ENCODE results near the gene CISD2.

DNA sequence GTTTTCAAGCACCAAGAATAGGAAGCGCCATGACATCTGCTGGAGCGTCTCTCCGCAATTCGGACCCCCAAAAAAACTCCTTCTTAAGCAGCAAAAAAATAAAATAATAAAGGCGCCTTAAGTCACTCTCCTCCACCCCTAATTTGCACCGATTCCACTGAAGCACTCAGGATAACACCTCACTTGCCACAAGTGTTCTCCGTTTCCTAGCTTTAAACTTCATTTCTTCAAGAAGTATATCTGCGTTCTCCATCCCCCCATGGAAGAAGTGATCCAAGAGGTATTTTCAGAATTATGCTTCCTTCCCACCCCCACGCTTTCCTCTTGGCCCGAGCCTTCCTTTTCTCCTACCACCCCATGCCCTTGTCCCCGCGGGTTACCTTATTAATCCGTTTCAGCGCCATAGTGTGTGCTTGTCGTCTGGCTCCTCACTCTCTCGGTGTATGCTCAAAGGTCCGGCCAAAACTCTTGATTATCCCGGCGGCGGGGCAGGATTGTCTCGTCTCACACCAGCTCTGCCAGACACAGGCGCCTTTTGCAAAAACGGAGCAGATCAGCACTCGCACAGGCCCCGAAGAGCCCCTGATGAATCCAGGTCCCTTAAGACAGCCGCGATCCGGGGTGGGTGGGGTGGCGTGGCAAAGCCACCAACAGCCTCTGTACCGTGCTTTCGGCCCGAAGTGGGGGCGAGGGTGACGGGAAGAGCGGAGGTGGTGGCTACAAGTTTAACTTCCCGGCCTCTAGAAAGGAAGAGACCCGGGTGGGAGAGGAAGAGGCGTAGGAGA is 42.5 kb upstream of the CISD2 start:
- no peak for TF ChIP-seq SIN3A (IDR thresholded peaks at IDR 0.05; ENCODE audit: borderline replicate concordance, insufficient read depth, low read length)
- TF ChIP-seq POLR2AphosphoS5 (IDR thresholded peaks at IDR 0.05; ENCODE audit: low read depth, low read length), result no peak
- TF ChIP-seq, protein P1, sequence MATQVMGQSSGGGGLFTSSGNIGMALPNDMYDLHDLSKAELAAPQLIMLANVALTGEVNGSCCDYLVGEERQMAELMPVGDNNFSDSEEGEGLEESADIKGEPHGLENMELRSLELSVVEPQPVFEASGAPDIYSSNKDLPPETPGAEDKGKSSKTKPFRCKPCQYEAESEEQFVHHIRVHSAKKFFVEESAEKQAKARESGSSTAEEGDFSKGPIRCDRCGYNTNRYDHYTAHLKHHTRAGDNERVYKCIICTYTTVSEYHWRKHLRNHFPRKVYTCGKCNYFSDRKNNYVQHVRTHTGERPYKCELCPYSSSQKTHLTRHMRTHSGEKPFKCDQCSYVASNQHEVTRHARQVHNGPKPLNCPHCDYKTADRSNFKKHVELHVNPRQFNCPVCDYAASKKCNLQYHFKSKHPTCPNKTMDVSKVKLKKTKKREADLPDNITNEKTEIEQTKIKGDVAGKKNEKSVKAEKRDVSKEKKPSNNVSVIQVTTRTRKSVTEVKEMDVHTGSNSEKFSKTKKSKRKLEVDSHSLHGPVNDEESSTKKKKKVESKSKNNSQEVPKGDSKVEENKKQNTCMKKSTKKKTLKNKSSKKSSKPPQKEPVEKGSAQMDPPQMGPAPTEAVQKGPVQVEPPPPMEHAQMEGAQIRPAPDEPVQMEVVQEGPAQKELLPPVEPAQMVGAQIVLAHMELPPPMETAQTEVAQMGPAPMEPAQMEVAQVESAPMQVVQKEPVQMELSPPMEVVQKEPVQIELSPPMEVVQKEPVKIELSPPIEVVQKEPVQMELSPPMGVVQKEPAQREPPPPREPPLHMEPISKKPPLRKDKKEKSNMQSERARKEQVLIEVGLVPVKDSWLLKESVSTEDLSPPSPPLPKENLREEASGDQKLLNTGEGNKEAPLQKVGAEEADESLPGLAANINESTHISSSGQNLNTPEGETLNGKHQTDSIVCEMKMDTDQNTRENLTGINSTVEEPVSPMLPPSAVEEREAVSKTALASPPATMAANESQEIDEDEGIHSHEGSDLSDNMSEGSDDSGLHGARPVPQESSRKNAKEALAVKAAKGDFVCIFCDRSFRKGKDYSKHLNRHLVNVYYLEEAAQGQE (IDR thresholded peaks at IDR 0.05; ENCODE audit: insufficient read depth in 1 of 2, low read depth in 2 of 2, low read length in 2 of 2), result no peak

Measured in PFSK-1 (cell line).